Naive thymus-derived CD8-positive, alpha-beta T cell (primary cell): ENCODE results near the gene PKP2. TPM values are rescaled to one million over a fixed set of nuclear protein-coding genes. Genes with fewer than 3 reads are reported as not detected.
A peak's percentile ranks its signal among the peaks of the same experiment; 100 is the strongest.

Experiments
- ATAC-seq, 2 donors: fragments of 150-1000 bp; cut with Tn5 transposase in 1 of 2; sonication (Bioruptor Pico), chemical (Tn5 transposase) in 1 of 2; 1 replicate in 1 of 2; 2 replicates in 1 of 2; pipeline ENCODE4 v1.10.0; 2021; ENCODE audit warnings: mild to moderate bottlenecking in 2 of 2, moderate library complexity in 2 of 2
- POLR2A ChIA-PET: fragments of 350-600 bp; sonication (Branson Sonifier 250); formaldehyde crosslinking; loops from one replicate; lab custom pipeline; 2021; ENCODE audit warnings: antibody characterized with exemption; lab: Charles Lee
- DNase-seq, 10 donors: peaks; one replicate each; pipeline versions ENCODE4 v3.0.0 to v3.0.0-alpha.2; 2020 to 2022
- H3K27ac Mint-ChIP-seq, 10 donors: one replicate each; pipeline ENCODE4 v1.8.0; 2020 to 2022; ENCODE audit warnings: mild to moderate bottlenecking in 10 of 10, mixed read lengths in 10 of 10, moderate library complexity in 4 of 10, inconsistent platforms in 1 of 10
- H3K27me3 Mint-ChIP-seq, 5 donors: one replicate each; pipeline ENCODE4 v1.8.0; 2021 to 2022; ENCODE audit warnings: mixed read lengths in 5 of 5
- H3K36me3 Mint-ChIP-seq, 3 donors: one replicate each; pipeline ENCODE4 v1.8.0; 2020 to 2022; ENCODE audit warnings: mixed read lengths in 3 of 3, mild to moderate bottlenecking in 2 of 3, inconsistent platforms in 1 of 3
- H3K4me1 Mint-ChIP-seq, 4 donors: one replicate each; pipeline ENCODE4 v1.8.0; 2021 to 2022; ENCODE audit warnings: mixed read lengths in 4 of 4
- H3K4me3 Mint-ChIP-seq, 10 donors: one replicate each; pipeline ENCODE4 v1.8.0; 2020 to 2022; ENCODE audit warnings: mild to moderate bottlenecking in 10 of 10, mixed read lengths in 10 of 10, moderate library complexity in 6 of 10, inconsistent platforms in 1 of 10
- H3K9me3 Mint-ChIP-seq, 9 donors: one replicate each; pipeline ENCODE4 v1.8.0; 2020 to 2022; ENCODE audit warnings: mixed read lengths in 9 of 9, mild to moderate bottlenecking in 3 of 9, inconsistent platforms in 1 of 9, moderate library complexity in 1 of 9
- polyA plus RNA-seq, 3 donors: library from polyadenylated mRNA; unstranded; fragments of 300-500 nt; fragmentation: Illumina TruSeq; gene quantifications; one replicate each; pipeline ENCODE4 v1.2.3, GENCODE V29; 2021
- total RNA-seq, 8 experiments: library from RNA in 2 of 8; stranded (reverse) in 2 of 8; gene quantifications; one replicate each; pipeline ENCODE4 v1.2.3 and lab custom pipeline; 2021 to 2026

The PKP2 gene
- total and polyA plus RNA-seq, 5 experiments from 2014 or later = not detected

DNA sequence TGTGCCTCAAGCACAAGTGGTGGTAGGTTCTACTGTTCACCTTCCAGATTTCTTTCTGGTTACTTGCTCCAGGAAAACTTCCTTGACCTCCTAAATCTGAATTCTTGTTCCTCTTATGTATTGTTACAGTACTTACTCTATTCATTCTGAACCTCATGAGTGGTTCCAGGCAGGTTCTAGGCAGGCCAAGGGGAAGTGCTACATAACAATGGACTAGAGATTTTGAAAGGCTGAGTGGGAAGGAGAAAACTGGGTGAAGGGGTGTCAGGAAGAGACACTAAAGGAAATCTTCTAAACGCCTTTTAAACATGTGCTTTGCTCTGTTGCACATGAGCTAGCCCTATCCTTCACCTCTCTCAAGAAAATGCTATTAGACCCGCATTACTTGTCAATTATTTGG lies 142.5 kb downstream of the PKP2 start:
- ATAC-seq (no peak), DNase-seq (no peak)
- Mint-ChIP-seq H3K27ac (peak overlapping the region; percentile 46 to 98 (median 84)), H3K36me3 (peaks cover 0 to 46% (median 4%) of the 10 kb centered on the region in 3 donors), H3K27me3 (no peaks in the 10 kb centered on the region), H3K9me3 (no peaks in the 10 kb centered on the region), H3K4me3 (peak overlapping the region; percentile 78 to 96 (median 91)), H3K4me1 (peaks cover 5 to 26% (median 23%) of the 10 kb centered on the region in 4 donors)
- POLR2A ChIA-PET = interaction anchor here (3.6 kb wide), 1 partner anchor 1268 kb away, joined by 72 read pairs; the partner anchor contains the start of gene ALG10

DNA sequence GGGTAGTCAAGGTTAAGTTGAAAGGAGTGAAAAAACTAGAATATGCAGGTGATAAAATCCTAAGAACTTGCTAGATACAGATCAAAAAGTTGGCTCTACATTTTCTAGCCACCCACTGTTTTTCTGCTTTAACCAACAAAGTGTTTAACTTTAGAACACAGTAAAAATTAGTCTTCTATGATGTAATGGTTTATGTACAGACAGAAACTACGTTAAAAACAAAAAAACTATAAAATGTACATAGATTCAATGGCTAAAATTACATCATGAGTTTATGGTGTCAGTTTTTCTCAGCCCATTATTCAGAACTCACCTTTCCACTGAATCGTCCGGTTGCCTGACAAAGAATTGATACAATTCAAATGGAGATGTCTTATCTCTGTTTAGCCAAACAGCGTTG lies 143.0 kb downstream of the PKP2 start:
- POLR2A ChIA-PET = no interaction called here
- Mint-ChIP-seq H3K9me3 (no peaks in the 10 kb centered on the region), H3K27ac (peak overlapping the region; percentile 27 to 98 (median 70)), H3K4me3 (peak overlapping the region in 8 of 10 donors; percentile 15 to 95 (median 88)), H3K36me3 (peaks cover 0 to 51% (median 4%) of the 10 kb centered on the region in 3 donors), H3K27me3 (no peaks in the 10 kb centered on the region), H3K4me1 (peaks cover 5 to 26% (median 23%) of the 10 kb centered on the region in 4 donors)
- ATAC-seq = no peak
- no peak for DNase-seq

DNA sequence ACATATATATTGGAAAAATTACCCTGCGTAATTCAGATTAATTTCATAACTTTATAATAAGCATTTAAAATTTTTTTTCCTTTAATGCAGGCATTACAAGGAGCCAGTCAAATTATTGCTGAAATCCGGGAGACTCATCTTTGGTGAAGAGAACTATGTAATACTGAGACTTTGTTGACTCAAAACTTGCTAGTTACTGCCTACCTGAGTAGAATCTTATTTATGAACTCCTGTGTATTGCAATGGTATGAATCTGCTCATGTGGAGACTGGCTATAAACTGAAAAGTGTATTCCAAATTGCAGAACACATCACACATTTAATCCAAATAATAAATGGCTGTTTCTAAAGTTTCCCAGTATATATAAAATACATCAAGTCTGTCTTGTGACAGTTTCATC lies 153.3 kb downstream of the PKP2 start:
- H3K27ac Mint-ChIP-seq = no peak overlapping the region
- no peaks in the 10 kb centered on the region for H3K27me3 Mint-ChIP-seq
- H3K4me3 Mint-ChIP-seq = no peak overlapping the region
- no peak for ATAC-seq
- DNase-seq = no peak
- POLR2A ChIA-PET = interaction anchor here (0.6 kb wide), 1 partner anchor 263 kb away, joined by 3 read pairs; no protein-coding TSS in a partner anchor
- peaks cover 0 to 93% (median 12%) of the 10 kb centered on the region in 3 donors for H3K36me3 Mint-ChIP-seq
- no peaks in the 10 kb centered on the region for H3K9me3 Mint-ChIP-seq
- H3K4me1 Mint-ChIP-seq = peaks cover 0 to 8% (median 5%) of the 10 kb centered on the region in 4 donors

DNA sequence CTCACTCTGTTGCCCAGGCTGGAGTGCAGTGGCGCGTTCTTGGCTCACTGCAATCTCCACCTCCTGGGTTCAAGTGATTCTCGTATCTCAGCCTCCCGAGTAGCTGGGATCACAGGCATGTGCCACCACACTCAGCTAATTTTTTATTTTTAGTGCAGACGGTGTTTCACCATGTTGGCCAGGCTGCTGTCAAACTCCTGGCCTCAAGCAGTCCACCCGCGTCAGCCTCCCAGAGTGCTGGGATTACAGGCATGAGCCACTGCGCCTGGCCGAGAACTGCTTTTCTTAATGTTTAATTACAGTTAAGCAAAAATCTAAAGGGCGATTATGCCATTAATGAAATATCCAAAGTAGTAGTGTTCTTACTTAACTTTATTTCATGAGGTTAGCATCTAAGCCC lies 154.4 kb downstream of the PKP2 start:
- DNase-seq (no peak), ATAC-seq (no peak)
- peaks cover 0 to 90% (median 10%) of the 10 kb centered on the region in 3 donors for H3K36me3 Mint-ChIP-seq
- H3K27me3 Mint-ChIP-seq = no peaks in the 10 kb centered on the region
- no peaks in the 10 kb centered on the region for H3K9me3 Mint-ChIP-seq
- POLR2A ChIA-PET = no interaction called here
- peaks cover 0 to 6% (median under 1%) of the 10 kb centered on the region in 4 donors for H3K4me1 Mint-ChIP-seq
- H3K27ac Mint-ChIP-seq = peak overlapping the region in 1 of 10 donors; percentile 53
- no peak overlapping the region for H3K4me3 Mint-ChIP-seq

Other genes with a start within 250 kb of the PKP2 start
- gene DNM1L, start 217.5 kb downstream of the PKP2 start, total RNA-seq = 10 to 100 TPM; 54.9 to 55.1 TPM
- 10 to 100 TPM; 18.6 to 26.4 (median 21.5) TPM for gene DNM1L, start 217.5 kb downstream of the PKP2 start, polyA plus RNA-seq
- gene YARS2, start 140.9 kb downstream of the PKP2 start, total RNA-seq = 10 to 100 TPM; 18.5 to 19.2 TPM
- 10 to 100 TPM; 12.4 to 15.3 (median 14.5) TPM for gene YARS2, start 140.9 kb downstream of the PKP2 start, polyA plus RNA-seq